NT2/D1 (cell line): Measurements from ENCODE around the gene EFTUD2.

Source experiments
- YY1 ChIP-seq: IDR thresholded peaks from 2 replicates; pipeline ENCODE4 v1.6.1; 2011; ENCODE audit not compliant: insufficient read length, insufficient read depth
- ZNF274 ChIP-seq: IDR thresholded peaks from 2 replicates; pipeline ENCODE4 v1.6.1; 2011; ENCODE audit warnings: mild to moderate bottlenecking, low read depth, low read length

- no peak for TF ChIP-seq YY1
- TF ChIP-seq ZNF274, result no peak
These were observed 22.1 kb upstream of the EFTUD2 start for GRCh38 chr17:44921122-44921882.
